ENCODE data around the gene ZDHHC13.

DNA sequence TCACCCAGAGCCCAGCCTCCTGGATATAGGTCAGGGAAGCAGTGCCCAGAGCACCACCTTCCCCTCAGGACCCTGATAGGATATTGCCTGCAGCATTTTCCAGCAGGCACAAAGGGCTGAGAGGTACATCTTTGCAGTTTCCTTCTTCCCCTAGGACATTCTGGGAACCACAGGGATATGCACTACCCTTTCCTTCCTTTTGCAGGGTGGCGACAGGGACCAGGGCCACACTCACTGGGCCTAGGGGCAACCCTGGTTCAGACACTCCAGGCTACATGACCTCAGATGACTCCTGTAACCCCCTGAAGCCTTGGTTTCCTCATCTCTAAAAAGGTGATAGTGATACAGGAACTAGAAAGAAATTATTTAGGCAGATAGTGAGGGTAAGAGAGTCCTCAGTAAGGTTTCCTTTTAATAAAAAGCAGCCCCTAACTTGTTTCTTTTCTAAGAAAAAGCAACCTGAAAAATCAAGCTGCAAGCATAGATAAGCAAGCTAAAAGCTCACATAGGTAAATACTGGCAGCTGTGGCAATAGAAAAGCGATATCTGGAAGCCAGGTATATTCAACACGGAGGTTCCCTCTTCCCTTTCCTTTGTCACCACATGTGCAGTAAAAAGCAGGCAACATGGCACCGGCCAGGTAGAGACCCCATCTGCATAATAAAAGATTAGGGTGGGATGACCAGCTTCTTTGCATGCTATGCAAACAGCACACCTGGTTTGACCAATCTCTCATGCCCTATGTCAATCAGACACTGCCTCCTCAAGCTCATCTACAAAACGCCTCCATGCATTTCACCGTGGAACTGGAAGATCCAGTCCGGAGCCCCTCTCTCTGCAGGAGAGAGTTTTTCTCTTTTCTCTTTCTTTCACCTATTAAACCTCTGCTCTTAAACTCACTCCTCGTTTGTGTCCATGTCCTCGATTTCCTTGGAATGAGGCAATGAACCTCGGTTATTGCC is 43.2 kb upstream of the ZDHHC13 start:
- TF ChIP-seq, protein P1, sequence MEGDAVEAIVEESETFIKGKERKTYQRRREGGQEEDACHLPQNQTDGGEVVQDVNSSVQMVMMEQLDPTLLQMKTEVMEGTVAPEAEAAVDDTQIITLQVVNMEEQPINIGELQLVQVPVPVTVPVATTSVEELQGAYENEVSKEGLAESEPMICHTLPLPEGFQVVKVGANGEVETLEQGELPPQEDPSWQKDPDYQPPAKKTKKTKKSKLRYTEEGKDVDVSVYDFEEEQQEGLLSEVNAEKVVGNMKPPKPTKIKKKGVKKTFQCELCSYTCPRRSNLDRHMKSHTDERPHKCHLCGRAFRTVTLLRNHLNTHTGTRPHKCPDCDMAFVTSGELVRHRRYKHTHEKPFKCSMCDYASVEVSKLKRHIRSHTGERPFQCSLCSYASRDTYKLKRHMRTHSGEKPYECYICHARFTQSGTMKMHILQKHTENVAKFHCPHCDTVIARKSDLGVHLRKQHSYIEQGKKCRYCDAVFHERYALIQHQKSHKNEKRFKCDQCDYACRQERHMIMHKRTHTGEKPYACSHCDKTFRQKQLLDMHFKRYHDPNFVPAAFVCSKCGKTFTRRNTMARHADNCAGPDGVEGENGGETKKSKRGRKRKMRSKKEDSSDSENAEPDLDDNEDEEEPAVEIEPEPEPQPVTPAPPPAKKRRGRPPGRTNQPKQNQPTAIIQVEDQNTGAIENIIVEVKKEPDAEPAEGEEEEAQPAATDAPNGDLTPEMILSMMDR (IDR thresholded peaks at IDR 0.05 in 2 of 3, conservative IDR thresholded peaks at IDR 0.05 in 1 of 3; ENCODE audit: borderline replicate concordance in 1 of 3, insufficient read depth in 1 of 3, low read depth in 2 of 3, low read length in 2 of 3), result no peak
- TF ChIP-seq POLR2A (IDR thresholded peaks at IDR 0.05; ENCODE audit: borderline replicate concordance, extremely low read depth, insufficient read depth, insufficient read length) (no peak), CBX3 (IDR thresholded peaks at IDR 0.05; ENCODE audit: low read depth) (no peak), REST (IDR thresholded peaks at IDR 0.05; ENCODE audit: low read depth) (no peak), MAX (IDR thresholded peaks at IDR 0.05) (no peak), SRF (IDR thresholded peaks at IDR 0.05; ENCODE audit: low read depth) (no peak)
- TF ChIP-seq, protein P2, sequence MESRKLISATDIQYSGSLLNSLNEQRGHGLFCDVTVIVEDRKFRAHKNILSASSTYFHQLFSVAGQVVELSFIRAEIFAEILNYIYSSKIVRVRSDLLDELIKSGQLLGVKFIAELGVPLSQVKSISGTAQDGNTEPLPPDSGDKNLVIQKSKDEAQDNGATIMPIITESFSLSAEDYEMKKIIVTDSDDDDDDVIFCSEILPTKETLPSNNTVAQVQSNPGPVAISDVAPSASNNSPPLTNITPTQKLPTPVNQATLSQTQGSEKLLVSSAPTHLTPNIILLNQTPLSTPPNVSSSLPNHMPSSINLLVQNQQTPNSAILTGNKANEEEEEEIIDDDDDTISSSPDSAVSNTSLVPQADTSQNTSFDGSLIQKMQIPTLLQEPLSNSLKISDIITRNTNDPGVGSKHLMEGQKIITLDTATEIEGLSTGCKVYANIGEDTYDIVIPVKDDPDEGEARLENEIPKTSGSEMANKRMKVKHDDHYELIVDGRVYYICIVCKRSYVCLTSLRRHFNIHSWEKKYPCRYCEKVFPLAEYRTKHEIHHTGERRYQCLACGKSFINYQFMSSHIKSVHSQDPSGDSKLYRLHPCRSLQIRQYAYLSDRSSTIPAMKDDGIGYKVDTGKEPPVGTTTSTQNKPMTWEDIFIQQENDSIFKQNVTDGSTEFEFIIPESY (IDR thresholded peaks at IDR 0.05; ENCODE audit: extremely low read depth, insufficient replicate concordance, low read length), result no peak

Data from HCT116 (cell line).